ENCODE data around the gene HS3ST6.
"Not testable (repeated sequence)": the region's sequence is repeated elsewhere in the genome, so short reads cannot be mapped to it uniquely, and the experiment has no call there.

Gene HS3ST6

GRCh38 chr16:1940273-1941161 is 22.3 kb upstream of the HS3ST6 start (continued):
- TF ChIP-seq, protein P1, sequence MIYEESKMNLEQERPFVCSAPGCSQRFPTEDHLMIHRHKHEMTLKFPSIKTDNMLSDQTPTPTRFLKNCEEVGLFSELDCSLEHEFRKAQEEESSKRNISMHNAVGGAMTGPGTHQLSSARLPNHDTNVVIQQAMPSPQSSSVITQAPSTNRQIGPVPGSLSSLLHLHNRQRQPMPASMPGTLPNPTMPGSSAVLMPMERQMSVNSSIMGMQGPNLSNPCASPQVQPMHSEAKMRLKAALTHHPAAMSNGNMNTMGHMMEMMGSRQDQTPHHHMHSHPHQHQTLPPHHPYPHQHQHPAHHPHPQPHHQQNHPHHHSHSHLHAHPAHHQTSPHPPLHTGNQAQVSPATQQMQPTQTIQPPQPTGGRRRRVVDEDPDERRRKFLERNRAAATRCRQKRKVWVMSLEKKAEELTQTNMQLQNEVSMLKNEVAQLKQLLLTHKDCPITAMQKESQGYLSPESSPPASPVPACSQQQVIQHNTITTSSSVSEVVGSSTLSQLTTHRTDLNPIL (CRISPR knock-in tag; IDR thresholded peaks at IDR 0.05; ENCODE audit: low read depth), result no peak
- TF ChIP-seq SNAI2 (CRISPR knock-in tag; IDR thresholded peaks at IDR 0.05), result no peak
- TF ChIP-seq TCF4 (CRISPR knock-in tag; IDR thresholded peaks at IDR 0.05; ENCODE audit: borderline replicate concordance), result no peak
- no peak for TF ChIP-seq RARB (CRISPR knock-in tag; IDR thresholded peaks at IDR 0.05)

- not testable (repeated sequence) for ATAC-seq
These were observed 21.6 kb upstream of the HS3ST6 start for GRCh38 chr16:1939833-1940232.

DNA sequence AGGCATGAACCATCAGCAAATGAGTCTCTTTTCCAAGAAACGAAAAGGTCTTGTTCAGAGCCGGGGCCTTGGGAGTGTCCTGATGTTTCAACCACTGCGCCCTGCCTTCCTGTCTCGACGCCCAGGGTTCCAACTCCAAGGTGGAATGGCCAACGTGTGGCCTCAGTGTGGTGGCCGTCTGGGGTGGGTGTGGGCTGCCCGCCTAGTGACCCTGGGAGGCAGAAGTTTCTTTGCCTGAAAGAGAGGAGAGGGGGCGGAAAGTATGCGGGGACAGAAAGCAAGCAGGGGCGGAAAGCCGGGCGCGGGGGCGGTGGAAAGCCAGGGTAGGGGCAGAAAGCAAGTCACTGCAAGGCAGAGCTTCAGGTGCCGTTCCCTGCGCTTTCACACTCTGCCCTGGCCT is 20.7 kb upstream of the HS3ST6 start:
- no peak for ATAC-seq
- no peak for TF ChIP-seq ZNF8 (CRISPR knock-in tag; IDR thresholded peaks at IDR 0.05)
- TF ChIP-seq ARNTL (CRISPR knock-in tag; IDR thresholded peaks at IDR 0.05; ENCODE audit: borderline replicate concordance, low read depth), result no peak
- no peak for TF ChIP-seq SNAI2 (CRISPR knock-in tag; IDR thresholded peaks at IDR 0.05)
- TF ChIP-seq RARB (CRISPR knock-in tag; IDR thresholded peaks at IDR 0.05), result no peak
- no peak for TF ChIP-seq GLIS3 (CRISPR knock-in tag; IDR thresholded peaks at IDR 0.05)
- no peak for TF ChIP-seq BACH2 (CRISPR knock-in tag; IDR thresholded peaks at IDR 0.05; ENCODE audit: borderline replicate concordance)
- TF ChIP-seq POU6F1 (CRISPR knock-in tag; IDR thresholded peaks at IDR 0.05; ENCODE audit: borderline replicate concordance, low read depth), result no peak
- no peak for TF ChIP-seq TSHZ2 (CRISPR knock-in tag; IDR thresholded peaks at IDR 0.05)
- no peak for TF ChIP-seq CSRNP3 (CRISPR knock-in tag; IDR thresholded peaks at IDR 0.05)
- no peak for TF ChIP-seq ESRRG (CRISPR knock-in tag; IDR thresholded peaks at IDR 0.05)
- no peak for TF ChIP-seq ZNF70 (CRISPR knock-in tag; IDR thresholded peaks at IDR 0.05)
- TF ChIP-seq OSR1 (CRISPR knock-in tag; IDR thresholded peaks at IDR 0.05), result no peak

DNA sequence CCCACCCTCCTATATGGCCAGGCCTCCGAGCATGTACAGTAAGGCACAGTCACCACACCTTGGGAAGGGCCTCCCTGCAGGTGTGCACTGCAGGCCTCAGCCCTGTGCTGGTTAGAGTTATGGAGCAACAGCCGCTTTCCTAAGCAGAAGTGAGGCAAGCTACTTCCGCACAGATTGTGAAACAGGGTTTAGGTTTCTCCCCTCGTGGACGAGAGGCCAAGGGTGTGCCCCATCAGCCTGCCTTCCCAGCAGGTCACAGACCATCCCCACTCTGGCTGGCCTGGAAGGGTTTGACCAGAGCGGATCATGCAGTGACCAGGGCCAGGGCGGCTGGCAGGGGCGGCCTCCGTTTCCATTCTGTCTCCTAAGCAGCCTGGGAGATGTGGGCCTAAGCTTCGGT is 20.1 kb upstream of the HS3ST6 start:
- TF ChIP-seq POU6F1 (CRISPR knock-in tag; IDR thresholded peaks at IDR 0.05; ENCODE audit: borderline replicate concordance, low read depth), result no peak

DNA sequence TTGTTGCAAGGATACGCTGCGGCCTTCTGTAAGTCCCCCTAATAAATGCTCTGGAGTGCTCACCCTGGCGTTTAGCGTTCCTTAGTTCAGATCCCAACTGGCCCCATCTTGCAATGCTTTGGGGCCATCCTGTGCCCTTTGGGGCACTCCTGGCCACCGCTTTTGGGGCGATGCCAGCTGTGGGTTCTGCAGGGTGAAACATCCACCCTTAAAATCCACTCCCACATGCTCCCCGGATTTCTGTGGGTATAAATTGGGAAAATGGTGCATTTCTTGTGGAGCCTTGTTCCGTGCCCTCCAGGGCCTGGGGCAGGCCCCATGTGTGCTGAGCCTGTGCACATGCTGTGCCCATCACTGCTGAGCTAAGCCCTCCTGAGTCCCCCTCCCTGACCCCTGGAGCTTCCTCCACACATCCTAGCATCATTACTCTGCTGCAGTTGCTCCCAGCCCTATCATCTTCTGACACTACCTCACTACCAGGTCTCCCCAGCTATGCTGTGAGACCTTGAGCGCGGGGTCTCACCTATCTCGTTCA is 18.8 kb upstream of the HS3ST6 start:
- no peak for ATAC-seq
- no peak for TF ChIP-seq ZNF70 (CRISPR knock-in tag; IDR thresholded peaks at IDR 0.05)
- TF ChIP-seq TSHZ2 (CRISPR knock-in tag; IDR thresholded peaks at IDR 0.05), result no peak
- TF ChIP-seq PPARA (CRISPR knock-in tag; IDR thresholded peaks at IDR 0.05; ENCODE audit: borderline replicate concordance), result no peak
- TF ChIP-seq ZFP3 (CRISPR knock-in tag; IDR thresholded peaks at IDR 0.05), result no peak
- TF ChIP-seq CSRNP3 (CRISPR knock-in tag; IDR thresholded peaks at IDR 0.05), result no peak
- TF ChIP-seq ISL1 (CRISPR knock-in tag; IDR thresholded peaks at IDR 0.05), result no peak
- no peak for TF ChIP-seq ZNF8 (CRISPR knock-in tag; IDR thresholded peaks at IDR 0.05)
- no peak for TF ChIP-seq ZNF565 (CRISPR knock-in tag; conservative IDR thresholded peaks at IDR 0.05; ENCODE audit: low read depth)
- no peak for TF ChIP-seq ESRRG (CRISPR knock-in tag; IDR thresholded peaks at IDR 0.05)
- TF ChIP-seq TOX (CRISPR knock-in tag; IDR thresholded peaks at IDR 0.05; ENCODE audit: borderline replicate concordance), result no peak

More for the DNA sequence above, 20.1 kb upstream of the HS3ST6 start:
- ATAC-seq, result no peak
